Spinal cord (tissue), 10 donors: ENCODE data around the gene PDIK1L. TPM values are rescaled to one million over a fixed set of nuclear protein-coding genes. Genes with fewer than 3 reads are reported as not detected.

Experiments used
- DNase-seq, 6 donors: peaks; one replicate each; pipeline versions ENCODE4 v3.0.0 to v3.0.0-alpha.2; 2013 to 2015; ENCODE audit warnings: low spot score in 6 of 6, low read depth in 4 of 6
- H3K27ac ChIP-seq: one replicate; pipeline ENCODE4 v1.5.1; 2013; ENCODE audit warnings: low read depth, low read length, control low read depth
- H3K27me3 ChIP-seq: one replicate; pipeline ENCODE4 v1.6.1; 2013; ENCODE audit warnings: low read length; ENCODE audit not compliant: control insufficient read depth, insufficient read depth
- H3K36me3 ChIP-seq: one replicate; pipeline ENCODE4 v1.6.1; 2013; ENCODE audit warnings: low read length; ENCODE audit not compliant: control insufficient read depth, insufficient read depth
- H3K4me1 ChIP-seq: one replicate; pipeline ENCODE4 v1.6.1; 2013; ENCODE audit warnings: low read length; ENCODE audit not compliant: control insufficient read depth, insufficient read depth
- H3K4me3 ChIP-seq: one replicate; pipeline ENCODE4 v1.5.1; 2013; ENCODE audit warnings: low read depth, low read length, control low read depth
- H3K9me3 ChIP-seq: one replicate; pipeline ENCODE4 v1.6.1; 2013; ENCODE audit warnings: low read length; ENCODE audit not compliant: control insufficient read depth, insufficient read depth
- WGBS: methylation state at CpG from one replicate; pipeline ENCODE4 v1.1.5; 2013; ENCODE audit warnings: missing lambda C conversion rate; ENCODE audit not compliant: insufficient coverage; 5-methylcytosine and 5-hydroxymethylcytosine counted together
- polyA plus RNA-seq, 2 donors: library from polyadenylated mRNA; unstranded; fragments of 120-200 nt; gene quantifications; one replicate each; pipeline ENCODE4 v1.2.1, GENCODE V29; 2013; ENCODE audit not compliant: insufficient read length in 2 of 2
- total RNA-seq, 2 donors: library from RNA; depleted of rRNA in 1 of 2; stranded (reverse); fragments of 120-200 nt in 1 of 2; fragments of >200 nt in 1 of 2; gene quantifications; one replicate each; pipeline versions ENCODE4 v1.2.3 to v1.2.4, GENCODE V29; 2013 to 2014
- donor health status: healthy.

Gene PDIK1L
- total and polyA plus RNA-seq, 4 donors, result 15.1 to 28.8 (median 23.2) TPM

GRCh38 chr1:26127235-26128163 is 15.9 kb downstream of the PDIK1L start:
- Histone ChIP-seq H3K4me3 (no peak overlapping the region), H3K36me3 (no peaks in the 10 kb centered on the region), H3K27me3 (no peaks in the 10 kb centered on the region), H3K9me3 (no peaks in the 10 kb centered on the region), H3K4me1 (no peaks in the 10 kb centered on the region), H3K27ac (no peak overlapping the region)
- WGBS, result 60% methylated on average over 6 of the region's 13 CpGs
- no peak for DNase-seq

- Histone ChIP-seq H3K27me3 (no peaks in the 10 kb centered on the region), H3K27ac (no peak overlapping the region), H3K4me1 (no peaks in the 10 kb centered on the region), H3K36me3 (no peaks in the 10 kb centered on the region), H3K4me3 (no peak overlapping the region), H3K9me3 (no peaks in the 10 kb centered on the region)
- no peak for DNase-seq
- 88% methylated on average over 3 of the region's 4 CpGs for WGBS
These were observed 18.2 kb downstream of the PDIK1L start for GRCh38 chr1:26129778-26130177.

- Histone ChIP-seq H3K4me1 (no peaks in the 10 kb centered on the region), H3K27me3 (no peaks in the 10 kb centered on the region), H3K4me3 (no peak overlapping the region), H3K27ac (no peak overlapping the region), H3K9me3 (no peaks in the 10 kb centered on the region), H3K36me3 (no peaks in the 10 kb centered on the region)
- 60% methylated on average over 1 of the region's 1 CpG for WGBS
- no peak for DNase-seq
These were observed 19.1 kb downstream of the PDIK1L start for GRCh38 chr1:26130695-26131094.

GRCh38 chr1:26132128-26132833 is 20.7 kb downstream of the PDIK1L start:
- no peaks in the 10 kb centered on the region for H3K9me3 ChIP-seq
- no peak overlapping the region for H3K27ac ChIP-seq
- no peaks in the 10 kb centered on the region for H3K36me3 ChIP-seq
- no peaks in the 10 kb centered on the region for H3K4me1 ChIP-seq
- 83% methylated on average over 2 of the region's 5 CpGs for WGBS
- no peak overlapping the region for H3K4me3 ChIP-seq
- no peak for DNase-seq
- no peaks in the 10 kb centered on the region for H3K27me3 ChIP-seq

GRCh38 chr1:26132834-26133167 is 21.2 kb downstream of the PDIK1L start:
- DNase-seq, result no peak
- Histone ChIP-seq H3K9me3 (no peaks in the 10 kb centered on the region), H3K4me3 (no peak overlapping the region), H3K27ac (no peak overlapping the region), H3K4me1 (no peaks in the 10 kb centered on the region), H3K36me3 (no peaks in the 10 kb centered on the region), H3K27me3 (no peaks in the 10 kb centered on the region)
- 96% methylated on average over 2 of the region's 2 CpGs for WGBS

- no peak overlapping the region for H3K4me3 ChIP-seq
- 100% methylated on average over 1 of the region's 3 CpGs for WGBS
- H3K36me3 ChIP-seq, result no peaks in the 10 kb centered on the region
- H3K9me3 ChIP-seq, result no peaks in the 10 kb centered on the region
- H3K4me1 ChIP-seq, result no peaks in the 10 kb centered on the region
- no peak for DNase-seq
- H3K27ac ChIP-seq, result no peak overlapping the region
- no peaks in the 10 kb centered on the region for H3K27me3 ChIP-seq
These were observed 22.8 kb downstream of the PDIK1L start for GRCh38 chr1:26134466-26134865.

GRCh38 chr1:26138974-26139558 is 27.4 kb downstream of the PDIK1L start:
- H3K4me3 ChIP-seq, result no peak overlapping the region
- DNase-seq, result no peak
- no peaks in the 10 kb centered on the region for H3K9me3 ChIP-seq
- H3K27me3 ChIP-seq, result no peaks in the 10 kb centered on the region
- WGBS, result 83% methylated on average over 1 of the region's 3 CpGs
- no peaks in the 10 kb centered on the region for H3K4me1 ChIP-seq
- no peak overlapping the region for H3K27ac ChIP-seq
- H3K36me3 ChIP-seq, result no peaks in the 10 kb centered on the region

GRCh38 chr1:26142159-26142558 is 30.5 kb downstream of the PDIK1L start:
- no peak for DNase-seq
- Histone ChIP-seq H3K4me3 (no peak overlapping the region), H3K4me1 (peaks cover 3% of the 10 kb centered on the region), H3K27me3 (no peaks in the 10 kb centered on the region), H3K27ac (no peak overlapping the region), H3K9me3 (no peaks in the 10 kb centered on the region), H3K36me3 (no peaks in the 10 kb centered on the region)
- WGBS, result 100% methylated on average over 4 of the region's 8 CpGs

GRCh38 chr1:26145041-26145959 is 33.7 kb downstream of the PDIK1L start:
- H3K27me3 ChIP-seq, result no peaks in the 10 kb centered on the region
- H3K4me1 ChIP-seq, result peaks cover 3% of the 10 kb centered on the region
- no peaks in the 10 kb centered on the region for H3K9me3 ChIP-seq
- no peak overlapping the region for H3K27ac ChIP-seq
- H3K36me3 ChIP-seq, result no peaks in the 10 kb centered on the region
- DNase-seq, result peak in 3 of 6 donors; percentile 68 to 94 (median 91)
- 38% methylated on average over 14 of the region's 19 CpGs for WGBS
- H3K4me3 ChIP-seq, result no peak overlapping the region
